Neuronal stem cell (in vitro differentiated cells): ENCODE data around the gene PSMD1. TPM values are rescaled to one million over a fixed set of nuclear protein-coding genes. Genes with fewer than 3 reads are reported as not detected.

Source experiments
- DNase-seq: peaks from one replicate; pipeline ENCODE4 v3.0.0-alpha.2; 2013; ENCODE audit warnings: low spot score
- H2AFZ ChIP-seq: one replicate; pipeline ENCODE4 v1.6.1; 2013; ENCODE audit warnings: mild to moderate bottlenecking, low read length, inconsistent platforms
- H2AK5ac ChIP-seq: 2 replicates; pipeline ENCODE4 v1.6.1; 2013; ENCODE audit warnings: low read depth, mild to moderate bottlenecking, inconsistent platforms, low read length, moderate library complexity, mixed read lengths
- H2BK120ac ChIP-seq: 2 replicates; pipeline ENCODE4 v1.6.1; 2013; ENCODE audit warnings: low read depth, mild to moderate bottlenecking, inconsistent platforms, low read length, moderate library complexity, mixed read lengths
- H2BK12ac ChIP-seq: one replicate; pipeline ENCODE4 v1.6.1; 2013; ENCODE audit warnings: low read length, inconsistent platforms
- H2BK15ac ChIP-seq: 2 replicates; pipeline ENCODE4 v1.6.1; 2013; ENCODE audit warnings: mild to moderate bottlenecking, low read length, inconsistent platforms, mixed read lengths
- H2BK5ac ChIP-seq: one replicate; pipeline ENCODE4 v1.6.1; 2013; ENCODE audit warnings: inconsistent platforms, mild to moderate bottlenecking, low read length, moderate library complexity
- H3K14ac ChIP-seq: one replicate; pipeline ENCODE4 v1.6.1; 2013; ENCODE audit warnings: low read length, inconsistent platforms
- H3K18ac ChIP-seq: 2 replicates; pipeline ENCODE4 v1.6.1; 2013; ENCODE audit warnings: low read length, inconsistent platforms
- H3K23ac ChIP-seq: 2 replicates; pipeline ENCODE4 v1.6.1; 2013; ENCODE audit warnings: low read depth, mild to moderate bottlenecking, mixed read lengths, low read length, inconsistent platforms; ENCODE audit not compliant: poor library complexity
- H3K27ac ChIP-seq: replicated peaks from 3 replicates; pipeline ENCODE4 v1.5.1; 2013; ENCODE audit warnings: low read length, inconsistent platforms
- H3K27me3 ChIP-seq, 3 experiments: 2 replicates each; pipeline ENCODE4 v1.6.1; 2013; ENCODE audit warnings: low read length in 3 of 3, mild to moderate bottlenecking in 2 of 3, inconsistent platforms in 1 of 3, low read depth in 1 of 3, mixed read lengths in 1 of 3, moderate library complexity in 1 of 3; ENCODE audit not compliant: control insufficient read depth in 3 of 3, insufficient read depth in 3 of 3
- H3K36me3 ChIP-seq, 2 donors: replicated peaks in 1 of 2; 2 replicates each; pipeline ENCODE4 v1.6.1; 2013; ENCODE audit warnings: low read length in 2 of 2; ENCODE audit not compliant: control insufficient read depth in 2 of 2, insufficient read depth in 2 of 2
- H3K4ac ChIP-seq: 2 replicates; pipeline ENCODE4 v1.6.1; 2013; ENCODE audit warnings: inconsistent platforms, mild to moderate bottlenecking, low read length, moderate library complexity
- H3K4me1 ChIP-seq, 2 donors: 1 replicate in 1 of 2; 2 replicates in 1 of 2; pipeline ENCODE4 v1.6.1; 2013; ENCODE audit warnings: low read length in 2 of 2, low read depth in 1 of 2; ENCODE audit not compliant: control insufficient read depth in 2 of 2, insufficient read depth in 1 of 2
- H3K4me2 ChIP-seq: one replicate; pipeline ENCODE4 v1.6.1; 2013; ENCODE audit warnings: mild to moderate bottlenecking, low read length, inconsistent platforms; ENCODE audit not compliant: insufficient read depth, poor library complexity, severe bottlenecking
- H3K4me3 ChIP-seq, 2 donors: 2 replicates each; pipeline ENCODE4 v1.5.1; 2013; ENCODE audit warnings: low read length in 2 of 2, mild to moderate bottlenecking in 2 of 2, inconsistent platforms in 1 of 2, moderate library complexity in 1 of 2
- H3K79me1 ChIP-seq: one replicate; pipeline ENCODE4 v1.6.1; 2013; ENCODE audit warnings: low read depth, mild to moderate bottlenecking, inconsistent platforms, low read length, moderate library complexity
- H3K9ac ChIP-seq: one replicate; pipeline ENCODE4 v1.6.1; 2013; ENCODE audit warnings: mild to moderate bottlenecking, low read depth, low read length, inconsistent platforms; ENCODE audit not compliant: poor library complexity
- H3K9me3 ChIP-seq, 2 donors: replicated peaks in 1 of 2; 2 replicates each; pipeline versions ENCODE3 to v1.6.1; 2013; ENCODE audit warnings: low read length in 2 of 2, mild to moderate bottlenecking in 2 of 2, inconsistent platforms in 1 of 2, low read depth in 1 of 2, mixed read lengths in 1 of 2, moderate library complexity in 1 of 2; ENCODE audit not compliant: control insufficient read depth in 2 of 2, insufficient read depth in 1 of 2
- H4K8ac ChIP-seq: one replicate; pipeline ENCODE4 v1.6.1; 2013; ENCODE audit warnings: low read depth, mild to moderate bottlenecking, inconsistent platforms, low read length, moderate library complexity
- H4K91ac ChIP-seq: one replicate; pipeline ENCODE4 v1.6.1; 2013; ENCODE audit warnings: low read length, low read depth, mild to moderate bottlenecking, inconsistent platforms; ENCODE audit not compliant: poor library complexity
- WGBS, 2 donors: extraction: QIAGEN DNeasy Blood & Tissue Kit; methylation state at CpG; one replicate each; pipeline ENCODE4 v1.1.7; 2013; ENCODE audit warnings: missing lambda C conversion rate in 2 of 2, mixed read lengths in 1 of 2; ENCODE audit not compliant: insufficient read length in 2 of 2, insufficient replicate concordance in 1 of 2; ENCODE audit errors: extremely low coverage in 2 of 2; 5-methylcytosine and 5-hydroxymethylcytosine counted together
- small RNA-seq: library from polyadenylated mRNA; stranded (forward); fragments of <200 nt; extraction: miRNeasy Mini kit (QIAGEN cat#:217004); gene quantifications from one replicate; pipeline ENCODE3, GENCODE V24; 2013; ENCODE audit not compliant: insufficient read depth

Gene PSMD1

GRCh38 chr2:231221761-231222160 is 165.1 kb downstream of the PSMD1 start:
- Histone ChIP-seq H3K9ac (no peak overlapping the region), H2AFZ (no peak overlapping the region), H4K8ac (no peak overlapping the region), H2AK5ac (no peak overlapping the region), H3K79me1 (no peaks in the 10 kb centered on the region), H3K9me3 (peaks cover 0 to 8% of the 10 kb centered on the region in 2 donors), H3K4me3 (no peak overlapping the region), H2BK12ac (no peak overlapping the region), H3K27ac (no peak overlapping the region), H3K36me3 (peaks cover 10 to 94% of the 10 kb centered on the region in 2 donors), H3K4me2 (no peak overlapping the region), H4K91ac (no peak overlapping the region), H3K27me3 (no peaks in the 10 kb centered on the region), H3K23ac (no peak overlapping the region), H2BK5ac (no peak overlapping the region), H2BK120ac (no peak overlapping the region), H3K4ac (no peak overlapping the region), H3K4me1 (no peaks in the 10 kb centered on the region), H3K14ac (no peak overlapping the region), H2BK15ac (no peak overlapping the region), H3K18ac (no peak overlapping the region)
- no peak for DNase-seq
- no CpG with 5 or more reads among the region's 3 CpGs for WGBS, 2 donors

Small RNA genes lying within 50 kb of the gene (small RNA-seq; reads per million reads assigned to genes)
- not detected for gene RNU1-93P
